Spleen (tissue), 7 donors: ENCODE data around the gene FYN.

Experiments
- POLR2AphosphoS5 ChIP-seq, 3 donors: sonication (generic); formaldehyde crosslinking; IDR thresholded peaks; one replicate each; pipeline ENCODE4 v1.5.1; 2017; ENCODE audit warnings: antibody characterized with exemption in 3 of 3
- TF ChIP-seq, protein P1 (sequence below), 11 experiments: fragments of 200-600 bp in 7 of 11; fragments of 450-650 bp in 4 of 11; sonication (generic) in 4 of 11; IDR thresholded peaks in 8 of 11; conservative IDR thresholded peaks in 3 of 11; 1 replicate in 7 of 11; 2 replicates in 4 of 11; pipeline versions ENCODE4 v1.4.0 to v1.8.0; 2016 to 2021; ENCODE audit warnings: antibody characterized with exemption in 11 of 11, inconsistent platforms in 4 of 11, mild to moderate bottlenecking in 1 of 11
- donor health status: DM: no; HTN: no; CAD: no; lungs with moderate emphysema.
- donor health status: DM: no; HTN: no; CAD: no.
- donor health status: DM: no; HTN: no; CAD: no.

DNA sequence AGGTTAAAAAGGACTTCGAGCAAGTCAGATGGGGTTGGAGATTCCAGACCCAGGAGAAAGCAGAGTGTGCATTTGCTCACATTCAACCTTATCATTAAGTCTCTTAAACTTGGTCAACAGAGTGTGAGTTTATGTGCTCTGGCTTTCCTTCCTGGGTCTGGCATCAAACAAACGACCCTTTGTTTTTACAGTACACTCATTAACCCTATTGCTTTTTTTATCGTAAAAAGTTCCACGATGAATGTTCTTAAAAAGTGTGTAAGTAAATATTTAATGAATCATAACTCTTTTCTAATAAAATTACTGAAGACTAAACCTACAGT, 2.5 kb downstream of the FYN start:
- TF ChIP-seq, protein P1, sequence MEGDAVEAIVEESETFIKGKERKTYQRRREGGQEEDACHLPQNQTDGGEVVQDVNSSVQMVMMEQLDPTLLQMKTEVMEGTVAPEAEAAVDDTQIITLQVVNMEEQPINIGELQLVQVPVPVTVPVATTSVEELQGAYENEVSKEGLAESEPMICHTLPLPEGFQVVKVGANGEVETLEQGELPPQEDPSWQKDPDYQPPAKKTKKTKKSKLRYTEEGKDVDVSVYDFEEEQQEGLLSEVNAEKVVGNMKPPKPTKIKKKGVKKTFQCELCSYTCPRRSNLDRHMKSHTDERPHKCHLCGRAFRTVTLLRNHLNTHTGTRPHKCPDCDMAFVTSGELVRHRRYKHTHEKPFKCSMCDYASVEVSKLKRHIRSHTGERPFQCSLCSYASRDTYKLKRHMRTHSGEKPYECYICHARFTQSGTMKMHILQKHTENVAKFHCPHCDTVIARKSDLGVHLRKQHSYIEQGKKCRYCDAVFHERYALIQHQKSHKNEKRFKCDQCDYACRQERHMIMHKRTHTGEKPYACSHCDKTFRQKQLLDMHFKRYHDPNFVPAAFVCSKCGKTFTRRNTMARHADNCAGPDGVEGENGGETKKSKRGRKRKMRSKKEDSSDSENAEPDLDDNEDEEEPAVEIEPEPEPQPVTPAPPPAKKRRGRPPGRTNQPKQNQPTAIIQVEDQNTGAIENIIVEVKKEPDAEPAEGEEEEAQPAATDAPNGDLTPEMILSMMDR (IDR thresholded peaks at IDR 0.05 in 8 of 11, conservative IDR thresholded peaks at IDR 0.05 in 3 of 11): no peak
- no peak for TF ChIP-seq POLR2AphosphoS5 (IDR thresholded peaks at IDR 0.05)
